ENCODE data around the gene ABCD4.

The ABCD4 gene

DNA sequence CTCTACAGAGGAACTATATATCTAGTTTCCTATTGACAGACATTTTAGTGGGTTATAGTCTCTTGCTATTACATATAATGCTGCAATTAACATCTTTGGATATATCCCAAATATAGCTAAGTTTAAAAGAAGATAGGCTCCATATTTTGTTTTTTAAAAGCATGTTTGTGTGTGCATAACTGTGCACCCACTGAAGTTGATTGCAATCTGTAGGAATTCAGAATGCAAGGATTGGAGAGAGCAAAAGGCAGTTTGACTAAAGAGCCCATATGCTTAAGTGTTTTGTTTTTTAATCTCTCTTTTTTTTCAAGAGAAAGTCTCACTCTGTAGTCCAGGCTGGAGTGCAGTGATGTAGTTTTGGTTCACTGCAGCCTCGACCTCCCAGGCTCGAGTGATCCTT, 9.4 kb upstream of the ABCD4 start:
- ATAC-seq = no peak
- no peak for TF ChIP-seq GLIS3 (CRISPR knock-in tag; IDR thresholded peaks at IDR 0.05)
- TF ChIP-seq ARNTL (CRISPR knock-in tag; IDR thresholded peaks at IDR 0.05; ENCODE audit: borderline replicate concordance, low read depth) = no peak
- TF ChIP-seq SNAI2 (CRISPR knock-in tag; IDR thresholded peaks at IDR 0.05) = no peak
- no peak for TF ChIP-seq CSDC2 (CRISPR knock-in tag; IDR thresholded peaks at IDR 0.05)
- TF ChIP-seq OSR1 (CRISPR knock-in tag; IDR thresholded peaks at IDR 0.05) = no peak
- TF ChIP-seq ZC3H10 (CRISPR knock-in tag; IDR thresholded peaks at IDR 0.05) = no peak
- TF ChIP-seq ZNF8 (CRISPR knock-in tag; IDR thresholded peaks at IDR 0.05) = no peak
- no peak for TF ChIP-seq RARB (CRISPR knock-in tag; IDR thresholded peaks at IDR 0.05)
- TF ChIP-seq ZFP30 (CRISPR knock-in tag; IDR thresholded peaks at IDR 0.05) = no peak

DNA sequence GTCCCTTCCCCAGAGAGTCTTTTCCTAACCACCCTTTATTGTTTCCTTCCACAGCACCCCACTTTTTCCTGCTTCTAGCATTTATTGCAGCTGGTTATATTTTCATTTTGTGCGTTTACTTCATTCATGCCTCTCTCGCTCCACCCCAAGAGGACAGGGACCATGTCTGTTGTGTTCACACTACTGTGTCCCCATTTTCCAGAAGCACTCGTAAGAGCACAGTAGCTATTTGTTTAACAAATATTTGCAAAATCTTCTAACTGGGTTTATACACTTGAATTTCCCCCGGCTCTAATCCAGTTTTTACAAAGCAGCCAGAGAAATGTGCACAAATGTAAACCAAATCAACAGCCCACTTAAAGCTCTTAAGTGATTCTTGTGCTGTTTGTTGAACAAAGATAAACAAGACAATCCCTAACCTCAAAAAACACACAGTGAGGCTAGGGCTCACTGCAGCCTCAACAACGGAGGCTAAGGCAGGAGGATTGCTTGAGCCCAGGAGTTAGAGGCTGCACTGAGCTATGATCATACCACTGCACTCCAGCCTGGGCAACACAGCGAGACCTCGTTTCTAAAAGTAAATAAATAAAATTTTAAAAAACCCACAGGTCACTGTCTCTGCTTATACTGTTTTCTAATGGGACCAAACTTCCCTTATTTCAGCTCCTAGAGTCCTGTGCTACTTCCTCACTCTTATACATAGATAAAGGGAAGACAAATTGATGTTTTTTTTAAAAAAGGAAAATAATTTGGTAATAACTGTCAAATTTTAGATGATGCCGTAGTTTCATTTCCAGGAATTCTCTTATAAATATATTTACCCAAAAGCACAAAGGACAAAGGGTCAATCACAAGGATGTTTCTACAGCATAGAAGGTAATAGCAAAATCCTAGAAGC, 6.6 kb upstream of the ABCD4 start:
- no peak for ATAC-seq
- TF ChIP-seq, protein P1, sequence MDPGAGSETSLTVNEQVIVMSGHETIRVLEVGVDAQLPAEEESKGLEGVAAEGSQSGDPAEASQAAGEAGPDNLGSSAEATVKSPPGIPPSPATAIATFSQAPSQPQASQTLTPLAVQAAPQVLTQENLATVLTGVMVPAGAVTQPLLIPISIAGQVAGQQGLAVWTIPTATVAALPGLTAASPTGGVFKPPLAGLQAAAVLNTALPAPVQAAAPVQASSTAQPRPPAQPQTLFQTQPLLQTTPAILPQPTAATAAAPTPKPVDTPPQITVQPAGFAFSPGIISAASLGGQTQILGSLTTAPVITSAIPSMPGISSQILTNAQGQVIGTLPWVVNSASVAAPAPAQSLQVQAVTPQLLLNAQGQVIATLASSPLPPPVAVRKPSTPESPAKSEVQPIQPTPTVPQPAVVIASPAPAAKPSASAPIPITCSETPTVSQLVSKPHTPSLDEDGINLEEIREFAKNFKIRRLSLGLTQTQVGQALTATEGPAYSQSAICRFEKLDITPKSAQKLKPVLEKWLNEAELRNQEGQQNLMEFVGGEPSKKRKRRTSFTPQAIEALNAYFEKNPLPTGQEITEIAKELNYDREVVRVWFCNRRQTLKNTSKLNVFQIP (CRISPR knock-in tag; IDR thresholded peaks at IDR 0.05; ENCODE audit: borderline replicate concordance, low read depth) = no peak
- TF ChIP-seq, protein P2, sequence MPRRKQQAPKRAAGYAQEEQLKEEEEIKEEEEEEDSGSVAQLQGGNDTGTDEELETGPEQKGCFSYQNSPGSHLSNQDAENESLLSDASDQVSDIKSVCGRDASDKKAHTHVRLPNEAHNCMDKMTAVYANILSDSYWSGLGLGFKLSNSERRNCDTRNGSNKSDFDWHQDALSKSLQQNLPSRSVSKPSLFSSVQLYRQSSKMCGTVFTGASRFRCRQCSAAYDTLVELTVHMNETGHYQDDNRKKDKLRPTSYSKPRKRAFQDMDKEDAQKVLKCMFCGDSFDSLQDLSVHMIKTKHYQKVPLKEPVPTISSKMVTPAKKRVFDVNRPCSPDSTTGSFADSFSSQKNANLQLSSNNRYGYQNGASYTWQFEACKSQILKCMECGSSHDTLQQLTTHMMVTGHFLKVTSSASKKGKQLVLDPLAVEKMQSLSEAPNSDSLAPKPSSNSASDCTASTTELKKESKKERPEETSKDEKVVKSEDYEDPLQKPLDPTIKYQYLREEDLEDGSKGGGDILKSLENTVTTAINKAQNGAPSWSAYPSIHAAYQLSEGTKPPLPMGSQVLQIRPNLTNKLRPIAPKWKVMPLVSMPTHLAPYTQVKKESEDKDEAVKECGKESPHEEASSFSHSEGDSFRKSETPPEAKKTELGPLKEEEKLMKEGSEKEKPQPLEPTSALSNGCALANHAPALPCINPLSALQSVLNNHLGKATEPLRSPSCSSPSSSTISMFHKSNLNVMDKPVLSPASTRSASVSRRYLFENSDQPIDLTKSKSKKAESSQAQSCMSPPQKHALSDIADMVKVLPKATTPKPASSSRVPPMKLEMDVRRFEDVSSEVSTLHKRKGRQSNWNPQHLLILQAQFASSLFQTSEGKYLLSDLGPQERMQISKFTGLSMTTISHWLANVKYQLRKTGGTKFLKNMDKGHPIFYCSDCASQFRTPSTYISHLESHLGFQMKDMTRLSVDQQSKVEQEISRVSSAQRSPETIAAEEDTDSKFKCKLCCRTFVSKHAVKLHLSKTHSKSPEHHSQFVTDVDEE (CRISPR knock-in tag; IDR thresholded peaks at IDR 0.05) = no peak
- TF ChIP-seq PPARA (CRISPR knock-in tag; IDR thresholded peaks at IDR 0.05; ENCODE audit: borderline replicate concordance) = no peak
- no peak for TF ChIP-seq ISL1 (CRISPR knock-in tag; IDR thresholded peaks at IDR 0.05)
- TF ChIP-seq, protein P3, sequence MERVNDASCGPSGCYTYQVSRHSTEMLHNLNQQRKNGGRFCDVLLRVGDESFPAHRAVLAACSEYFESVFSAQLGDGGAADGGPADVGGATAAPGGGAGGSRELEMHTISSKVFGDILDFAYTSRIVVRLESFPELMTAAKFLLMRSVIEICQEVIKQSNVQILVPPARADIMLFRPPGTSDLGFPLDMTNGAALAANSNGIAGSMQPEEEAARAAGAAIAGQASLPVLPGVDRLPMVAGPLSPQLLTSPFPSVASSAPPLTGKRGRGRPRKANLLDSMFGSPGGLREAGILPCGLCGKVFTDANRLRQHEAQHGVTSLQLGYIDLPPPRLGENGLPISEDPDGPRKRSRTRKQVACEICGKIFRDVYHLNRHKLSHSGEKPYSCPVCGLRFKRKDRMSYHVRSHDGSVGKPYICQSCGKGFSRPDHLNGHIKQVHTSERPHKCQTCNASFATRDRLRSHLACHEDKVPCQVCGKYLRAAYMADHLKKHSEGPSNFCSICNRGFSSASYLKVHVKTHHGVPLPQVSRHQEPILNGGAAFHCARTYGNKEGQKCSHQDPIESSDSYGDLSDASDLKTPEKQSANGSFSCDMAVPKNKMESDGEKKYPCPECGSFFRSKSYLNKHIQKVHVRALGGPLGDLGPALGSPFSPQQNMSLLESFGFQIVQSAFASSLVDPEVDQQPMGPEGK (CRISPR knock-in tag; IDR thresholded peaks at IDR 0.05; ENCODE audit: borderline replicate concordance) = no peak
- TF ChIP-seq GLIS3 (CRISPR knock-in tag; IDR thresholded peaks at IDR 0.05) = no peak
- TF ChIP-seq ESRRG (CRISPR knock-in tag; IDR thresholded peaks at IDR 0.05) = no peak
- no peak for TF ChIP-seq SNAI2 (CRISPR knock-in tag; IDR thresholded peaks at IDR 0.05)
- TF ChIP-seq CSDC2 (CRISPR knock-in tag; IDR thresholded peaks at IDR 0.05) = no peak
- TF ChIP-seq BACH2 (CRISPR knock-in tag; IDR thresholded peaks at IDR 0.05; ENCODE audit: borderline replicate concordance) = no peak
- no peak for TF ChIP-seq ZNF8 (CRISPR knock-in tag; IDR thresholded peaks at IDR 0.05)
- no peak for TF ChIP-seq ZFP3 (CRISPR knock-in tag; IDR thresholded peaks at IDR 0.05)
- TF ChIP-seq, protein P4, sequence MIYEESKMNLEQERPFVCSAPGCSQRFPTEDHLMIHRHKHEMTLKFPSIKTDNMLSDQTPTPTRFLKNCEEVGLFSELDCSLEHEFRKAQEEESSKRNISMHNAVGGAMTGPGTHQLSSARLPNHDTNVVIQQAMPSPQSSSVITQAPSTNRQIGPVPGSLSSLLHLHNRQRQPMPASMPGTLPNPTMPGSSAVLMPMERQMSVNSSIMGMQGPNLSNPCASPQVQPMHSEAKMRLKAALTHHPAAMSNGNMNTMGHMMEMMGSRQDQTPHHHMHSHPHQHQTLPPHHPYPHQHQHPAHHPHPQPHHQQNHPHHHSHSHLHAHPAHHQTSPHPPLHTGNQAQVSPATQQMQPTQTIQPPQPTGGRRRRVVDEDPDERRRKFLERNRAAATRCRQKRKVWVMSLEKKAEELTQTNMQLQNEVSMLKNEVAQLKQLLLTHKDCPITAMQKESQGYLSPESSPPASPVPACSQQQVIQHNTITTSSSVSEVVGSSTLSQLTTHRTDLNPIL (CRISPR knock-in tag; IDR thresholded peaks at IDR 0.05; ENCODE audit: low read depth) = no peak
- TF ChIP-seq TCF4 (CRISPR knock-in tag; IDR thresholded peaks at IDR 0.05; ENCODE audit: borderline replicate concordance) = no peak
- no peak for TF ChIP-seq OSR1 (CRISPR knock-in tag; IDR thresholded peaks at IDR 0.05)
- no peak for TF ChIP-seq ZNF565 (CRISPR knock-in tag; conservative IDR thresholded peaks at IDR 0.05; ENCODE audit: low read depth)
- TF ChIP-seq ZFP30 (CRISPR knock-in tag; IDR thresholded peaks at IDR 0.05) = no peak
- TF ChIP-seq RARB (CRISPR knock-in tag; IDR thresholded peaks at IDR 0.05) = no peak

DNA sequence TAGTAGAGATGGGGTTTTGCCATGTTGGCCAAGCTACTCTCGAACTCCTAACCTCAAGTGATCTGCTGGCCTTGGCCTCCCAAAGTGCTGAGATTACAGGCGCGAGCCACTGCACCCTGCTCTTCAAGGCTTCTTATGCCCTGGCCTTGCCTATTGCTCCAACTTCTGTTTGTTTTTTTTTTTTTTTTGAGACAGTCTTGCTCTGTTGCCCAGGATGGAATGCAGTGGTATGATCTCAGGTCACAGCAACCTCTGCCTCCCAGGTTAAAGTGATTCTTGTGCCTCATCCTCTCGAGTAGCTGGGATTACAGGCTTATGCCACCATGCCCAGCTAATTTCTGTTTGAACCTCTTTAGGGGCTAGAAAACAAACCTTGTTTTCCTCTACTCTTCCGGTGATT, 6.0 kb upstream of the ABCD4 start:
- no peak for ATAC-seq
- no peak for TF ChIP-seq ZFP30 (CRISPR knock-in tag; IDR thresholded peaks at IDR 0.05)
- TF ChIP-seq, protein P2 (CRISPR knock-in tag; IDR thresholded peaks at IDR 0.05) = no peak
- TF ChIP-seq, protein P1 (CRISPR knock-in tag; IDR thresholded peaks at IDR 0.05; ENCODE audit: borderline replicate concordance, low read depth) = no peak
- TF ChIP-seq ZNF8 (CRISPR knock-in tag; IDR thresholded peaks at IDR 0.05) = no peak
- TF ChIP-seq GLIS3 (CRISPR knock-in tag; IDR thresholded peaks at IDR 0.05) = no peak
- no peak for TF ChIP-seq ZNF70 (CRISPR knock-in tag; IDR thresholded peaks at IDR 0.05)
- TF ChIP-seq ZFP3 (CRISPR knock-in tag; IDR thresholded peaks at IDR 0.05) = no peak
- no peak for TF ChIP-seq ZNF565 (CRISPR knock-in tag; conservative IDR thresholded peaks at IDR 0.05; ENCODE audit: low read depth)
- TF ChIP-seq, protein P4 (CRISPR knock-in tag; IDR thresholded peaks at IDR 0.05; ENCODE audit: low read depth) = no peak
- no peak for TF ChIP-seq TOX (CRISPR knock-in tag; IDR thresholded peaks at IDR 0.05; ENCODE audit: borderline replicate concordance)
- no peak for TF ChIP-seq OSR1 (CRISPR knock-in tag; IDR thresholded peaks at IDR 0.05)
- TF ChIP-seq ESRRG (CRISPR knock-in tag; IDR thresholded peaks at IDR 0.05) = no peak
- no peak for TF ChIP-seq ZC3H10 (CRISPR knock-in tag; IDR thresholded peaks at IDR 0.05)

All from SK-N-SH treated with all-trans-retinoic acid at 6 μM for 48 hours (cell line).